Activated CD4-positive, CD25-positive, alpha-beta regulatory T cell treated with anti-CD3 and anti-CD28 coated beads, Interleukin-2, amount 50 U/mL, for 72 hours (primary cell): ENCODE results near the gene VDR.

ENCODE experiments used
- DNase-seq: peaks from one replicate; pipeline ENCODE4 v3.0.0; 2021

The VDR gene

GRCh38 chr12:47927346-47927745 is 22.6 kb upstream of the VDR start:
- no peak for DNase-seq

GRCh38 chr12:47921907-47922306 is 17.1 kb upstream of the VDR start:
- no peak for DNase-seq

- DNase-seq: no peak
These were observed 16.1 kb upstream of the VDR start for GRCh38 chr12:47920913-47921312.

GRCh38 chr12:47913081-47913480 is 8.3 kb upstream of the VDR start:
- DNase-seq: no peak

- DNase-seq: no peak
These were observed 7.8 kb upstream of the VDR start for GRCh38 chr12:47912556-47912955.

DNA sequence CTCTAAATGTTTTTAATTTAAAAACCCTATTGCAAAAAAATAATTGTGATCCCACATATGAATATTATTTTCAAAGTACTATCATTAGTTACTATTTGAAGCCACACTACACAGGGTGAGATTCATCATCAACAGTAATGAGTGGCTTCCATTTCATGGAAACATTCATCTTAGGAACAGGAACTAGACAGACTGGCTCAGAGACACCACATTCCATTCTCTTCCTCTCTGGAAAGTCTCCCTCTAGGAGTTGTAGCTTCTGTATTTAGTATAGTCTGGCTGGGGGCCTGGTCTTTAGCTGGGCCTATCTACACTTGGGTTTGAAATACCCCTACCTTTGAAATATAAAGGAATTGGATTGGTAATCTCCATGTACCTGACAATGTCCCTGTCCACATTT is 6.2 kb upstream of the VDR start:
- no peak for DNase-seq

- DNase-seq: no peak
These were observed 5.7 kb upstream of the VDR start for GRCh38 chr12:47910486-47910885.

GRCh38 chr12:47909839-47910465 is 5.2 kb upstream of the VDR start:
- DNase-seq: no peak

DNA sequence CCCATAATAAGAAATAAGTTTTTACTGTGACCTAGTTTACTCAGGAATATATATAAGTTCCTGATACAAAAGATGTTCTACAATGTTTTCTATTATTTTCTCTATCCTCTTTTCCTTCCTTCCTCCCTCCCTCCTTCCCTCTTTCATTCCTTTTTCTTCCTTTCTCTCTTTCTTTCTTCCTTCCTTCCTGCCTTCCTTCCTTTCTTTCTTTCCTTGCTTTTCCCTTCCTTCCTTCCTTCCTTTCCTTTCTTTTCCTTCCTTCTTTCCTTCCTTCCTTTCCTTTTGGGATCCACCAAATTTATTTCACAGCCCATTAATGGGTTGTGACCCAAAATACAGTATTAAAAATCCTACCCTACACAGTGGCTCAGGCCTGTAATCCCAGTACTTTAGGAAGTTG is 3.9 kb upstream of the VDR start:
- DNase-seq: no peak

DNA sequence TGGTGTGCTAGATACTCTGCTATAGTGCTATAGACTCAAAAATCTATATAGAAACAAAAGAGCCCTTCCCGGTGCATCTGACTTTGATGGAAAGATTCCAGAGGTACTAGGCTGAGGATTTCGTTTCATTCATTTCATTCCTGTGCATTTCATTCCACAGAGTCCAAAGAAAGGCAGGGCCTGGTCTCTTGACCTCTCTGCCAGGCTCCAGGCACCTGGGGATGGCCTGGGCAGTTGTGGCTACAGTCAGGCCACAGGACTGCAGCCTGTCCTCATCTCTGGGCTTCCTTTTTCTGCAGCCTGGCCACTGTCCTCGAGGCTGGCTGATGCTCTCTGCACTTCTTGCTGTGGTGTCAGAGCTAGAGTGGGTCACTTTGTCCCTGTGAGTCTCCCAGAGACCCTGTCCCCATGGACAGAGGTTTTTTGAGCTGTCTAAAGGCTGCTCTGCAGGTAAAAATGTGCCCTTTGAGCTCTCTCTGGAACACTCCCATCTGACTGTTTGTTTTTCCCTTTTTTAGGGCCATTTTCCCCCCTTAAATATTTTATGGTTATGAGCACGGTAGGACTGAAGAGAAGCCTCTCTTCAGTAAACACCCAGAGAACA is 3.2 kb upstream of the VDR start:
- DNase-seq: no peak

DNA sequence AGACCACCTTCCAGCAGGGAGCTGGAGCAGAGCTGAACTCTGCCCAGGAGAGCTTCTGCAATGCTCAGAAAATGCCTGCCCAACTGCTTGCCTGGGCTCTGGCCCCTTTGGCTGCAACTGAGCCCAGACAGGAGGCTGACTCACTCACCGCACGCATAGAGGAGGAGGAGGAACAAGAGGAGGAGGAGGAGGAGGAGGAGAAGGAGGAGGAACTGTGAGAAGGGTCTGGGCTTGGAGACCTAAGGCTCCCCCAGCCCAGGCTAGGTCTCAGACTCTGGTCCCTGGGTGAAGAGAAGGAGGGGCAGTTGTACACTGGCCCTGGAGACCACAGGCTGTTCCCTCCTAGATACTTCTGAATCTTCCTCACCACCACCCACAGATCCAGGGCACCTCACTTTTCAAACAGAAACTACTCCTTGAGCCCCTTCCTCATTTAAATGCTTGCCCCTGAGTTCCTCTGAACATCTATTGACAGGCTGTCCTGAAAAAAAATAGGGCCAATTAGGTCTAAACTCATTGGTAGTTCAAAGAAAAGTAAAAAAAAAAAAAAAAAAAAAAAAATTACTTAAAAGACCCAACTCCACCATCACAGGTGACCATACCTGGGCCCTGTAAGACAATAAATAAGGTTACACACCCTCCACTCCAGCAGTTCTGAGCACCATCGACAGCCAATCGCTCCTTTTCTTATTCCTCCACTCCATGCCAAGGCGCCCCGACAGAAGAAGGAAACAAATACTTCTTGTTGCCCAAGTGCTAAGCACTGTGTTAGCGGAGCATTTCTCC is 674 bp downstream of the VDR start:
- peak; percentile 58 for DNase-seq

DNA sequence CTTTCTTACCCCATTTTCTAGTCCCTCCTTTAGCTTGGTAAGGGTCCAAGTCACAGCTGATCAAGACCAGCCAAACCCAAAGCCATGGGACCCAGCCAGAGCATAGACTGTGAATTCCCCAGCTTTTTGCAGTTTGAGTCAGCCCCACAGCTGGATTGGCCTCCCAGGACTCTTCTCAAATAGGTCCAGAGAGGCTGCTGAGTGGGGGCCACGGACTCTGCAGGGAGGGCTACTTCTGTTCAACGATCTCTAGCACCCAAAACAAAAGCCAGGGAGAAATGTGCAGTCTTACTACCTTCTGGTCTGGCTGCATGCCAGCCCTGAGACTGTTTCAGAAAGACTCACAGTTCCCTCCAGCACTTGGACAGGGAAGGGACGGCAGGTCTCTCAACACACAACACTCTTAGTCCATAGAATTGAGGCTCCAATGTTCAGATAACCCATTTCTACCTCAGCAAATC is 1.6 kb downstream of the VDR start:
- no peak for DNase-seq

- no peak for DNase-seq
These were observed 2.6 kb downstream of the VDR start for GRCh38 chr12:47902131-47902639.

DNA sequence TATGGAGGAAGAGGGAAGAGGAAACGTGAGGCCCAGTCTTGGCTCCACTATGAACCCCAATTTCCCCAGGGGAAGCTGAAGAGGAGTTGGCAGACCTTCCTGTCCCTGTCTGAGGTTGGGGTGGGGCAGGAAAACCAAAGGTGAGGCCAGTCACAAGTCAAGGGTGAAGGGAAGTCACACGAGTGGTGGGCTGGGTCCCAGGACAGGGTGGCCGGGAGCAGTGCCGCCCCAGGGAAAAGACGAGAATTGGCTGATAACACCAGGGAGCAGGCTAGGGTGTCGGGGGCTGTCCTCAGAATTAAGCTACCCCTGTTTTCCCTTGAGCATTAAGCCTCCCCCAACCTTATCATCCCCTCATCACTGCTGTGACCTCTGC is 3.1 kb downstream of the VDR start:
- DNase-seq: no peak

DNA sequence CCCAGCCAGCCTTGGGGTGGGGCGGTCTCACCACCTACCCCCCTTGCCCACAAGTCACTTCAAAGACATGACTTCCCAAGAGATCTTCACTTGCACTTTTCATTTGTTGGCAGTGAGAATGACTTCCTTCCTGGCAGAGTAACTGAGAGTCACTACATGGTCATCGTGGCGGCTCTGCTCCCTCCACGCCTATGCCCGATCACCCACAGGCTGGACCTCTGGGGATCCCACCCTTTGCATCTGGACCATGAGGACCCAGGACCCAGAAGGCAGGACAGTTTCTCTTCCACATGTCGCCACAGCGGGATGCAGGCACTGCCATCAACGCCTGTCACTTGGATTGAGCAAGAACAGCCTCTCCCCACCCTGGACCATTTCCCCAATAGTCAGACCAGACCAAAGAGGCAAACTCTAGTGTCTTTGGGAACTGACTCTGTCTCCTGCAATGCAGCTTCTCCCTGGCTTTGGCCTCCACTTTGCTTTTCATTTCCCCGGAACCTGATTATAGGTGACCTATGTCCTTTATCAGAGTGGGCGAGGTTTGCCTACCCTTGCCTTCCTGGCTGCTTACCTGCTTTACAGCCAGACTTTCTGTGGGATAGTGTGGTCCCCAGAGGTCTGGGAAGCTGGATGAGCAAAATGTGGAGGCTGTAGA is 3.6 kb downstream of the VDR start:
- DNase-seq: no peak

DNA sequence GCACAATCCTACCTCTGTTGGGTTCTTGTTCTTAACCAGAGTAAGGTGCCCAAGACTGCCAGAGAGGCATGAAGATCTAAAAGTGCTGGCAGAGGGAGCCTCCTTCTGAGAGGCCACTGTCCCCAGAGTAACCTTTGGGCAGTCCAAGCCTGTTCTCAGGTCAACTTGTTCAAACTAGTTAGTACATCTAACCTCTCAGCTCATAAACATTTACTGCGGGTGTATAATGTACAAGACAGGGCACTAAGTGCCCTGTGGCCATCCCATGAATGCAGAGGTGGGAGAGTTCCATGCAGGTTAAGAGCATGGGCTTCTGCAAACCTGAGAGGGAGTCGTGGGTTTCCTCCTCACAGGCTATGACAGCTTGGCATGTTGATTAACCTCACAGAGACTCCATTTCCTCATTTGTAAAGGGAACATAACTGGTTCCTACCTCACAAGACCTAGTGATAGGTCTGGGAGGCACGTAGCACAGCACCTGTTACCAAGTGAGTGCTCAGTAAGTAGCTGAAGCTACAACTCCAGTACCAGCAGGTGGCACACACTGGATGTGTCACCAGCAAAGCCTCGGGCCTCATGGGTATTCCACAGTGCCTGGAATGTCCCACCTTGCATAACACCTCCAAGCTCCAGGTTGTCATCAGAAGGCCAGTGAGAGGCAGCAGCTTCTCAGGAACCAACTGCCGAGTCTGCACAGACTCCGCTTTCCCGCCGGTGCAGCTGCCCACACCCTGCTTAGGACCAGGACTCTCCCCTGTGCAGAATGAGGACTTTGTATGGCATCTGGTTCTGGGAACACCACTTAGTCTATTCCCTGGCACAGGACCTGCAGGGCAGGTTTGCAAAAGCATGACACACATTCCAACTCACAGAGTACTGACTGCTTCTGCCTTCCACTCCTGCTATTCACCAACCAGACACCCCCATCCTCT is 4.4 kb downstream of the VDR start:
- DNase-seq: no peak

- DNase-seq: no peak
These were observed 5.3 kb downstream of the VDR start for GRCh38 chr12:47899466-47899865.

- no peak for DNase-seq
These were observed 8.2 kb downstream of the VDR start for GRCh38 chr12:47896633-47897032.

GRCh38 chr12:47896022-47896421 is 8.8 kb downstream of the VDR start:
- DNase-seq: no peak

GRCh38 chr12:47894652-47895051 is 10.1 kb downstream of the VDR start:
- no peak for DNase-seq

GRCh38 chr12:47894068-47894467 is 10.7 kb downstream of the VDR start:
- DNase-seq: no peak

- no peak for DNase-seq
These were observed 12.0 kb downstream of the VDR start for GRCh38 chr12:47892819-47893218.
